ENCODE results near the gene ZMYND11.

The ZMYND11 gene

DNA sequence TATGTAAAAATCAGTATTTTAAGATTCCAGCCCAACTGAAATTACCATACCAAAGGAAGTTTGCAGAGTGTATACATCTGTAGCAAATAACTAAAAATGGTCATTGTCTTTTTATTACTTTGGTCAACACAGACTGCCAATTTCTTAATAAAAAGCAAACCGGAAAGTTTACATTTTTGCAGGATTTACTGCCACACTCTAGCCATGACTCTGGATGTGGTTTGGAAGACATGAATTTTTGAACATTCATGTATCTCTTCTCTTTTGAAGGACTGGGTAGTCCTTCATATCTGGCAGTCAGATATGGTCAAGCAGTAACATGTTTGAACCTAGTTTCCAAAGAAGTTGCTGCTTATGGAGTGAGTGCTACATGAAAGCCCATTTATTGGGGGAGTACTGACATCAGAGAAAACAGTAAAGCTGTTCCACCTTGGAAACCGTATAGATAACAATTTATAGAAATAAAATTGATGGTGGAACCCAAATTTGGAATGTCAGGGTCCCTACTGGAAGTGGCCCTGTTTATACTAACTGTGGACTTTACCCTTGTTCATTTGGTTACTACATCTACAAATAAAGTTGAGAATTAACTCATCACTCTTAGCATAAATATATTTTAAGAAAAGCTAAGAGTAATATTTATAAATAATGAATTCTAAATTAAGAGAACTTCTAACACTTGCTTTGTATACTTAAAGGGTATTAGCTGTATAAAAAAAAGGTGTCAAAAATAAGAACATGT is 84.6 kb downstream of the ZMYND11 start:
- DNase-seq (ENCODE audit: extremely low read depth, low read depth), result no peak
- TF ChIP-seq CTCF (IDR thresholded peaks at IDR 0.05; ENCODE audit: low read depth, low read length), result no peak

- no peak for DNase-seq (ENCODE audit: extremely low read depth, low read depth)
- no peak for TF ChIP-seq CTCF (IDR thresholded peaks at IDR 0.05; ENCODE audit: low read depth, low read length)
Observed at GRCh38 chr10:224571-224970, 89.3 kb downstream of the ZMYND11 start.

- no peak for TF ChIP-seq CTCF (IDR thresholded peaks at IDR 0.05; ENCODE audit: low read depth, low read length)
- DNase-seq (ENCODE audit: extremely low read depth, low read depth), result no peak
Observed at GRCh38 chr10:226018-226417, 90.8 kb downstream of the ZMYND11 start.

- no peak for DNase-seq (ENCODE audit: extremely low read depth, low read depth)
- no peak for TF ChIP-seq CTCF (IDR thresholded peaks at IDR 0.05; ENCODE audit: low read depth, low read length)
Observed at GRCh38 chr10:227014-227413, 91.8 kb downstream of the ZMYND11 start.

- no peak for DNase-seq (ENCODE audit: extremely low read depth, low read depth)
Observed at GRCh38 chr10:228366-228765, 93.1 kb downstream of the ZMYND11 start.

DNA sequence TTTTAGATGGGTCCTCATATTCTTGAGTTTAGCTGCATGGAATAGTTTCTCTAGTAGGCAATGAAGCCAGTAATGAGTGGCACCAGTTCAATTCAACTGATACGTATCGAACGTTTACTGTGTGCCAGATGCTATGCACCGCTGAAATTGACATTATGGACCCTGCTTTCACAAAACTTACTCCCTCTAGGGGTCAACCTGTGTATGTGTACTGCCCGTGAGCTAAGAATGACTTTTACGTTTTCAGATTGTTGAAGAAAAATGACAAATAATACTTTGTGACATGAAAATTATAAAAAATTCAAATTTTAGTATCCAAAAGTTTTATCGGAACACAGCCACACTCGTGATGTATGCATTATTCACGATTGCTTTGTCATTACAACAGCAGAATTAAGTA is 95.5 kb downstream of the ZMYND11 start:
- no peak; the same call in none of the 2 replicates for TF ChIP-seq CTCF (IDR thresholded peaks at IDR 0.05; ENCODE audit: low read depth, low read length)
- DNase-seq (ENCODE audit: extremely low read depth, low read depth), result no peak

More at GRCh38 chr10:228366-228765, 93.1 kb downstream of the ZMYND11 start:
- TF ChIP-seq CTCF (IDR thresholded peaks at IDR 0.05; ENCODE audit: low read depth, low read length), result no peak

- no peak for TF ChIP-seq CTCF (IDR thresholded peaks at IDR 0.05; ENCODE audit: low read depth, low read length)
- no peak for DNase-seq (ENCODE audit: extremely low read depth, low read depth)
Observed at GRCh38 chr10:232061-232460, 96.8 kb downstream of the ZMYND11 start.

Data from AG09319 (cell line).